Anterior cingulate cortex (tissue), 58 donors: Measurements from ENCODE around the gene MAP1B.
A peak's percentile ranks its signal among the peaks of the same experiment; 100 is the strongest.

Experiments
- DNase-seq, 58 donors: peaks; one replicate each; lab custom pipeline; 2025; lab: John Stamatoyannopoulos, UW

The MAP1B gene

DNA sequence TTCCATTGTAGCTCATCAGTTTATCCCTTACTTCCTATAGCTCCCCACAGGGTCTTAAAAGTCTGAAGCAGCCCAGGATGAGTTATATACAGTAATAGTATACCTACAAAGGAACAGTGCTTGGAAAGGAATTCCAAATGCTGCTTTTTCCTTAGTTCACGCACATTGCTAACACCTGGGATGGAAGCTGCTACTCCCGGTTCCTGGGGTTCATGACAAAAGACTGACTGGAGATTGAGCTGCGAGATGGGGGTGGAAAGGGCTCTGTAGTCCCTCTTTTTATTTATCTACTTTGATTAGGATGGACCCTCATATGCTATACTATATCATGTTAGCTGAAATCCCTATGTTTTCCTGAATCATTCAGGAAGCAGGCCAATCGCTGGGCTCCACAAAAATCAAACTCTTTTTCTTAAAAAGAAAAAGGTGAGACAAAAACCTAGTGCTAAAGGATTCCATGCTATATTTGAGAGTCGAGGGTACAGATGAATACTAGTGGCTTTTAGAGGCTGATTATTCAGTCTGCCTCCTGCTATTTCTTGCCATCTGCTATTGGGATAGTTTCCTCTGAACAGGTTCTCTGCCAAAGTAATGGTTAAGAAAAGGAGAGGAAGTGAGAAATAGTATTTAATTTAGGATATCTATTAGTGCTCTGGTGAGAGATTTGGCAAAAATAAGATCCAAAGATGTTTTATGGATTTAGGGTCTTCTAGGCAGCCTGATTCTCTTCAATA, 131.6 kb downstream of the MAP1B start:
- DNase-seq: no peak

DNA sequence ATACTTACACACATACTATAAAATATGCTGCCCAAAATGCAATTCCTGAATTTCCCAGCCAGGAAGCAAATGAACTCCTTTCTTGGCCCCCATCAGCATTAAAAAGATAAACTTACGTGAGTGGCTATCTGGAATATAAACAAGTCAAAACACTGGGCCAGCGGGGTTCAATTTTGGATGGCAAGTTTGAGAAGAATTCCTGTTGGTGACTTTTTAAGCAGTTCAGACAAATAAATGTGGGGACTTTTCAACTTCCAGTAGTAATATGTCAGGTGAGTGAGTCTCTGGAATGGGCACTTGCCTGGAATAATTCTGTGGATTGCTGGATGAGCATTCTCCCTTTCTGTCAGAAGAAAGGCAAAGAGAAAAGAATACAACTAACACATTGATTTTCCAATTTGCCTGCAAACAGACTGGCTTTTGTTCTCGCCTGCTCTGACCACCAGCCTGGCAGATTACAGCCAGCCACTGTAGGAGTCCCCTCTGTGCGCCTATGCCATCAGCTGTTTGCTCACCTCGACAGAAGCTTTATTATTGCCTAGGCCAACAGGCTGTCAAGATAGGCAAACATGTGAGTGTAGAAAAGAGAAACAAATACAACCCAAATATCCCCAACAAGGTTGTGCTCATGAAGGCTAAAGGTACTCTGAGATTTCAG, 134.2 kb downstream of the MAP1B start:
- peak in 45 of 58 donors; percentile 8 to 88 (median 42) for DNase-seq

DNA sequence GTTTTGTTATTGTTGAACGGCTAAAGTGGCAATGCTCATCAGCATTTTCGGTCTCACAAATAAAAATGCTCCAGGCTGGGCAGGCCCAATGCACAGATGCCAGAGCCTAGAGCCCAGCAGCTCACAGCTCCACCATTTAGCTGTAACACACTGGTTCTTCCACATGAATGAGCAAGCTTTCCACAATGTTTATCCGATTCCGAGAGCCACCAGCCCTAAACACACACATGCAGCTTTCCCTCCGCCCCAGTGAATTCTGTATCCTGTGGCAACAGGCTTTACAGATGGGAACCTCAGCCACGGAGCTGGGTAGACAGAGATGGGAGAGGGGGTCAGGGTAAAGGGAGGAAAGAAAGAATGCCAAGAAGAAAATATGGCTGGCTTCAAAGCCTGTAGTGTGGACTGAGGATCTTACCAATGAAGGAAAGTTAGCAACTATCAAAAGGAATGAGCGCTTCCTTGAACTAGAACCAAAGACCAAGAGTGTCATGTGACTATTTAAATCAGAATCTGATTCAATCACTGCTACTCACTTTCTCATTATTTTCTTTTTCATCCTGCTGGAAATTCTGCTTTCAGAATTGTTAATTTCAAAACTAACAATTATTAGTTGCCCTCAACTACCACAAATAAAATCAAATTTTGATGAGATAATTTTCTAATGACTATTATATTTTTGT, 135.7 kb downstream of the MAP1B start:
- DNase-seq: peak in 10 of 58 donors; percentile 3 to 29 (median 16)

DNA sequence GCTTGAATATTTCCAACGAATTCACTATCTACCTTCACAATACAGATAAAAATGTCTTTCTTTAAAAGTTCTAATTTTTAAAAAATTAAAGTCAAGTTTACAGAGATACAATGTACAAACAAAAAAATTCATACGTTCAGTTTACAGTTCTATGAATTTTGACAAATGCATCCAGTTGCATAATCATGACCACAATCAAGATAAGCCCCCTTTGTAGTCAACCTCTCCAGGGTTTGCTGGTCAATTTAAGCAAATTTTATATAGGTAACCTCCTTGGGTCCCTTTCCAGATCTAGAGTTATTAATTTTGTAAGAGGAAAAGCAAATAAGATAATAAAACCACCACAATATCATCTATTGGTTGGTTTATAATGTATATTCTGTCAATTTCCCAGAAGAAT, 136.4 kb downstream of the MAP1B start:
- DNase-seq: no peak

DNA sequence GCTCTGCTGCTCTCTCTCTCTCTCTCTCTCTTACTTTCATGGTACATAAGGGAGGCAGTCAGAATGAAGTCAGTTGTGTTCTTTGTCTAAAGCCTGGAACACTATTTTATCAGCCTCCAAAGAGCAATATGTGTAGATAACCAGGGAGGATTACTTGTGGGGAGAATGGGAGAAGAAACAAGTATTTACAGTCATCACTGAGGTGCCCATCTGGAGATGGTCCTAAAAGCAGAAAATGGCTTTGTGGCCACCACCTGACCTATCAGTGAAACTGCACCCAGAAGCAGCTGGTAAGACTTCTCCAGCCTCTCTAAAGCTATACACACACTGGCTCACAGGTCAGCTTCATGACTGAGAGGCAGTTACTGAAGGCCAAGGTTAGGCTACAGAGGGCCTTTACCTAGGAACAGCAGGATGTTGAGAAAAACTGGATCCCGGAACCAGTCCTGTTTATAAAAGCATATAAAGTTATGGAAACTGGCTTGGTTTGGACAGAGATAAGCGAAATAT, 137.6 kb downstream of the MAP1B start:
- peak in 24 of 58 donors; percentile 4 to 68 (median 26) for DNase-seq

DNA sequence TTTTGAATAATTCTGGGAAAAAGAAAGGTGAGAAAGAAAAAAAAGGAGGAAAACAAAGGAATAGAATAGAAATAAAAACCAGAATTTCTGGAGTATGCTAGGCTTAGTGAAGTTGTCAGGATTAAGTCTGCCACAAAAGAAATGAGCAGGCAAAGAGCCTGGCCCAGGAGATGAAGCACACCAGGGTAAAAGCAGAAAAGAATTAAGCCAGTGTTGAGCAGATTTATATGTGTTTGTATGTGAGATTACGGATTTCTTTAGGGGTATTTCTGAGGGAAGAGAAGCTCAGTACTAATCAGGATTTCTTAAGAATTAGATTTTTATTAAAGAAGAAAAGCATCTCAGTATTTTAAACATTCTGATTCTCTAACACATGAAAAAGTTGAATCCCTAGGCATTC, 138.3 kb downstream of the MAP1B start:
- no peak for DNase-seq

DNA sequence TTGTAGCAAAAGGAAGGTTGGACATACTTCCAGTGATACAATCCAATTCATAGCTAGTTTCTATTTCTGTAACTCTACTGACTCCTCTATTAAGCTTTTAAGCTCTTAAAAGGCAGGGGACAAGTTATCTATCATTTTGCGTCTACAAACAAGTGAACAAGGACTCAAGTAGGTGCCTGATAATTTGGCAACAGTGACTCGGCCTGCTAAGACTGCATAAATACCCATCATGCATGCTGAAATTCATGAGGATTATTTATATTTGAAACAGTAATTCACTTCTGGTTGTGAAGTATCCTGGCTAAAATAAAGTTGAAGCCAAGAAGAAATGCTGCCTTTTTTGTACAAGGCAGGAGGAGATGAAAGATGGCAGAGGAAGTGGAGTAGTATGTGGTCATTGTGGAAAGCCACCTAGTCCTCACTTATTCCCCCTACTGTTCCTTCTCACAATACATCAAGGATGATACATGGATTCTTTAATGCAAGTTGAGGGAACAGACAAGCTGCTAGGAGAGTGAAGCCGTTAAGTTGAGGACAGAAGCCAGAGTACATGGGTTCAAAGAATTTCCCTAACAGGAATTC, 138.8 kb downstream of the MAP1B start:
- no peak for DNase-seq

DNA sequence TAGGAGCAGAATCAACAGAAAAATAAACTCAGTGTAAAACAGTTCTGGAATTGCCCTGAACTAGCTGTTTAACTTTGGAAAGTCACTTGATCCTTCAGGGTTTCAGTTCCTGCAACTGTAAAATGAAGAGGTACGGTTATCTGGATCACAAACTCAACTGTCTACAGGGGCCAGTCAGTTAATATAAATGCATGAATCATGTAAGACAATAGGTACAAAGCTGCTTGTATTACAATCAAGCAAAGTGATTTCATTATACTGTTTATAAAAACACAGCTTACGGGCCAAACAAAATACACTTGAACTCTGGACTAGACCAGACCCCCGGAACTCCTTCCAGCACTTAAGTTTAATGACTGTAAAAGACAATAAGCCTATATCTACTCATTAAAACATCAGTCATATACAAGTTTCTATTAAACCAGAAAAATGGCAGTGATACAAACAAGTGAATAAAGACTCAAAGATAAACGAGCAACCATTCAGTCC, 139.7 kb downstream of the MAP1B start:
- no peak for DNase-seq

DNA sequence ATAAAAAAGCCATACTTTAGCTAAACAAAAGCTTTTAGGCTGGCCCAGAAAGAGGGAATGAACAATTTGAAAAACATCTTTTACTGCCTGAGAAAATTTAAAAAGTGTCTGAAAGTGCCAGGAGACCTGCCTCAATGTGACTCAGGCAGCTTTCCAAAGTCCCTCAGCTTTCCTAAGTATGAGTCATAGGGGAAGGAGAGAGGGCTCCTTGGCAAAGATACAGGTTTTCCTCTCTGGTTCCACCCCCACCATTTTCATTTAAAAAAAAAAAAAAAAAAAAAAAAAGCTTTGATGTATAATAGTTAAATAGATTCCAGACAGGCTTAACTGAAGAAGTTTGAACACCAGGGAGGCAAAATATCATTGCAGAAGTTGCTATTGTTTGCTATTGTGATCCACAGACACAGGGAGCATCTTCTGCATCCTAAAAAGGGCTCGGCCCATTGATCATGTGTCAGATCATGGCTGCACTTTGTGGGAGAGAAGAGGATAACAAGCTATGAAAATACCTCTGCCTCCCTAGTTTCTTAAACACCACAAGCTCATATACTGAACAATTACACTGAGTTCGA, 141.2 kb downstream of the MAP1B start:
- peak in 17 of 58 donors; percentile 4 to 58 (median 22) for DNase-seq

DNA sequence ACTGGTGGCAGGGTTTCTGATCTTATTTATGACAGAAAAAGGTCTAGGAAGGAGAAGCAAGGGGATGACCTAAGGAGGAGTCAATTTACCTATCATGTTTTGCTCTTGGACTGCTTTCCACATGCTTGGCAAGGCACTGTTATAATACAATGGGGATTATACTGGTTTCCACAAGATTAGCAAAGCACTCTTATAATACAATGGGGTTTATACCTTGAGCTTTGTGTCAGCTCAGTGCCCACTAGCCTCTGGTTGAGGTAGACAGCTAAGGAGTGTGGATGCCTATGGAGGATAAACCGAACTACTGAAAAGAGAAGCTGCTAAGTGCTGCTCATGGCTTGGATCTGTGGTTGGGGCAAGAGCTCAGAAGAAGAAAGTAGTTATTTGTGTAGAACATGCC, 144.1 kb downstream of the MAP1B start:
- no peak for DNase-seq

DNA sequence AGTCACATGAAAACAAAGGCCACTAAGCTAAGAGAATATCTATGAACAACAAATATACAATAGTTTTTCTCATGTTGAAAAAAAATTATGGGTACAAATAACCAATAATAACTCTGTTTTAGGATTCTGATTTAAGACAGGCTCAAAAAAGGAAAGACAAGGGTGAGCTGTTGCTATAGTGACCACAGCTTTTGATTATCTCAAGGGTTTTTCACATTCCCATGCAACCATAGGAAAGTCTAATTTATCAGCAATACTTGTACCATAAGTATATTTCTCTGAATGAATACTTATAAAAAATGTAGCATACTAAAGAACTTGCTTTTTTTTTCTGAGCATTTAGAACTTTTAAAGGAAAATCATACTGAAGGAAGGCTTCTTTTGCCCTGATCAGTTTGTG, 144.7 kb downstream of the MAP1B start:
- DNase-seq: no peak

DNA sequence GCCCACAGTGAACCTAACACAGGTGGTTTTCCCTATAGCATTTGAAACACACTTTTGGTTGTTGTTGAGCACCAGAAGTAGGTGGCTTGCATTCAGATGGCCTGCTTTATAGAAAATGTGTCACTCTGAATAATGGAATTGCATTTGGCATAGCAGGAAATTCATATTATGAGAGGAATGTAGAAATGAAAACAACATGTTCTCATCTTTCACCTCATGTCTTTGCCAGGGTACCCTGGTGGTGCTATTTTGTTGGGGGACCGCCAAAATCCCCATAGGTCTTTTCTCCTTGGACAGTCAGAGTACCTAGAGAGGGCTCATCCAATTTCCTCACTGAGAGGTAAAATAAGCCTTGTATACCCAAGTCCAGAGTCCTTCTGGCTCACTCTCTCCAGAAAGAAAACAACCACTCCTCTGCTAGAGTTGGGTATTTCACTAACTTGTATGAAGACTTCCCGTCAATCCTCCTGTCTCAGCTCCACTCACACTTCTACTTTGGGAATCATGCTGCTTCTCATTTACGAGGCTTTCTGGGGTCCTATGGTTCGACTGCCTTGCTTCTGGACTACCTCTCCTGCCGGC, 145.4 kb downstream of the MAP1B start:
- no peak for DNase-seq

DNA sequence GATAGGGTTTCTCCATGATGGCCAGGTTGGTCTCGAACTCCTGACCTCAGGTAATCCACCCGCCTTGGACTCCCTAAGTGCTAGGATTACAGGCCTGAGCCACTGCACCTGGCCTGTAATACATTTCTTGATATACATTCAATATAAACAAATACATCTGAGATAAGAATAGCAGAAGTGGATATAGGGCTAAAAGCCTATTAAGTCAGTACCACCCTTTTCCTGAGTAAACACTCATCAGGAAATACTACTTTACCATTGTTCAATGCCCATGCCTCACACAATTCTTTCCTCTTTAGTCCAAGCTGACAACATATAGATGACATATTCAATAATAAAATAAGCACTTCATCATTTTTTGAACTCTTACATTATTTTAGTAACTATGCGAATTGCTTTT, 148.0 kb downstream of the MAP1B start:
- DNase-seq: no peak

DNA sequence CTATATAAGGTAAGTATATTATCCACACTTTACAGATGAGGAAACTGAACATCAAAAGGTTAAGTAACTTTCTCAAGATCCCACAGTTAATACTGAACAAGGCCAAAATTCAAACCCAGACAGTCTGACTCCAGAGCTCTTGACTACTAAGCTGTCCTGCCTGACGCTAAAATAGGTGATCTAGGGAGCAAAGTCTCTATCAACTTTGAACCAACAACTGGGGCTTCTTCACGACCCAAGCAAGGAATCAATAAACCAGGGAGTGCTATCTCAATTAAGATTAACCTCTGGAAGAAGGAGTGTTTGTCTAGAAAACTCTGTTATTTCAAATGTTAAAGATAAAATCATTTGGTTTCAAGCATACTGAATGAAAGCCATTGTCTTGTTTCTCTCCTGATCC, 148.4 kb downstream of the MAP1B start:
- no peak for DNase-seq

DNA sequence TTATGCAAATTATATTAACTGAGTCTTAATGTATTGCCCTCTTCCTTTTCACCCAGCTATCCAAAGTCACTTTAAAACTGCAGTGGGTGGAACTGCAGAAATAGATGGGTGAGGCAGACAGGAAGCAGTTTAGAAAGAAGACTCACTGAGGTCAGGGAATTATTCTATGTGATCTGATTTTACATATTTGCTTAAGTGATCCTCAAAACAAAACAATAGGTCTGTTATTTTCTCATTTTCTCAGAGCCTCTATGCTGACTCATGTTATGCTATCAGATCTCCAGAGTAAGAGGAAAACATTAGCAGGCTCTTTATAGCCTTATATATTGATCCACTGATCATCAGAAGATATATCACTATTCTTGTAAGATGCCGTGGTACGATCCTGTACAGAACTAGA, 149.3 kb downstream of the MAP1B start:
- no peak for DNase-seq
